ENCODE data around the gene DDX39A.
"Not testable (repeated sequence)": the region's sequence is repeated elsewhere in the genome, so short reads cannot be mapped to it uniquely, and the experiment has no call there.

The DDX39A gene

GRCh38 chr19:14395262-14395661 lies 23.9 kb downstream of the DDX39A start:
- TF ChIP-seq ZNF274 (IDR thresholded peaks at IDR 0.05; ENCODE audit: low read depth, low read length): no peak
- no peak overlapping the region for H3K4me3 ChIP-seq (ENCODE audit: low read length)

GRCh38 chr19:14394167-14394566 lies 25.0 kb downstream of the DDX39A start:
- no peak overlapping the region for H3K4me3 ChIP-seq (ENCODE audit: low read length)
- TF ChIP-seq ZNF274 (IDR thresholded peaks at IDR 0.05; ENCODE audit: low read depth, low read length): no peak

- TF ChIP-seq ZNF274 (IDR thresholded peaks at IDR 0.05; ENCODE audit: low read depth, low read length): no peak
- H3K4me3 ChIP-seq (ENCODE audit: low read length): no peak overlapping the region
Measured at GRCh38 chr19:14393329-14393728, 25.8 kb downstream of the DDX39A start.

- H3K4me3 ChIP-seq (ENCODE audit: low read length): no peak overlapping the region
- no peak for TF ChIP-seq ZNF274 (IDR thresholded peaks at IDR 0.05; ENCODE audit: low read depth, low read length)
Measured at GRCh38 chr19:14391156-14391821, 27.9 kb downstream of the DDX39A start.

- no peak for TF ChIP-seq ZNF274 (IDR thresholded peaks at IDR 0.05; ENCODE audit: low read depth, low read length)
- no peak overlapping the region for H3K4me3 ChIP-seq (ENCODE audit: low read length)
Measured at GRCh38 chr19:14390548-14390947, 28.6 kb downstream of the DDX39A start.

GRCh38 chr19:14385492-14385891 lies 33.6 kb downstream of the DDX39A start:
- peak overlapping the region; percentile 83; the same call in 1 of the 2 replicates for H3K4me3 ChIP-seq (ENCODE audit: low read length)
- TF ChIP-seq ZNF274 (IDR thresholded peaks at IDR 0.05; ENCODE audit: low read depth, low read length): no peak

- H3K4me3 ChIP-seq (ENCODE audit: low read length): peak overlapping the region; percentile 83; the same call in 1 of the 2 replicates
- no peak for TF ChIP-seq ZNF274 (IDR thresholded peaks at IDR 0.05; ENCODE audit: low read depth, low read length)
Measured at GRCh38 chr19:14383661-14384555, 35.2 kb downstream of the DDX39A start.

GRCh38 chr19:14381689-14382474 lies 37.3 kb downstream of the DDX39A start:
- TF ChIP-seq ZNF274 (IDR thresholded peaks at IDR 0.05; ENCODE audit: low read depth, low read length): no peak
- peak overlapping the region; percentile 83 for H3K4me3 ChIP-seq (ENCODE audit: low read length)

GRCh38 chr19:14379294-14380065 lies 39.7 kb downstream of the DDX39A start:
- no peak overlapping the region for H3K4me3 ChIP-seq (ENCODE audit: low read length)
- no peak for TF ChIP-seq ZNF274 (IDR thresholded peaks at IDR 0.05; ENCODE audit: low read depth, low read length)

GRCh38 chr19:14378890-14379289 lies 40.3 kb downstream of the DDX39A start:
- no peak for TF ChIP-seq ZNF274 (IDR thresholded peaks at IDR 0.05; ENCODE audit: low read depth, low read length)
- no peak overlapping the region for H3K4me3 ChIP-seq (ENCODE audit: low read length)

GRCh38 chr19:14377883-14378328 lies 41.2 kb downstream of the DDX39A start:
- H3K4me3 ChIP-seq (ENCODE audit: low read length): no peak overlapping the region
- TF ChIP-seq ZNF274 (IDR thresholded peaks at IDR 0.05; ENCODE audit: low read depth, low read length): no peak

GRCh38 chr19:14375582-14376291 lies 43.4 kb downstream of the DDX39A start:
- no peak for TF ChIP-seq ZNF274 (IDR thresholded peaks at IDR 0.05; ENCODE audit: low read depth, low read length)
- H3K4me3 ChIP-seq (ENCODE audit: low read length): no peak overlapping the region

- no peak overlapping the region for H3K4me3 ChIP-seq (ENCODE audit: low read length)
- no peak for TF ChIP-seq ZNF274 (IDR thresholded peaks at IDR 0.05; ENCODE audit: low read depth, low read length)
Measured at GRCh38 chr19:14375055-14375581, 44.0 kb downstream of the DDX39A start.

GRCh38 chr19:14374313-14374712 lies 44.8 kb downstream of the DDX39A start:
- not testable (repeated sequence) for H3K4me3 ChIP-seq (ENCODE audit: low read length)

- H3K4me3 ChIP-seq (ENCODE audit: low read length): not testable (repeated sequence)
Measured at GRCh38 chr19:14372384-14373077, 46.6 kb downstream of the DDX39A start.

All from GM08714 (cell line).